Measurements from ENCODE around the gene KRTAP2-1. TPM values are rescaled to one million over a fixed set of nuclear protein-coding genes. Genes with fewer than 3 reads are reported as not detected.

KRTAP2-1 gene
- total RNA-seq, 4 donors from 2014 or later: not detected

- WGBS, 2 donors (ENCODE audit: low coverage in 1 of 2): 77 to 100% methylated on average over 1 to 7 of the region's 12 CpGs
- Histone ChIP-seq H3K4me1 (no peaks in the 10 kb centered on the region), H3K4me3 (no peak within 1 kb of the TSS), H3K27me3 (peaks cover 3% of the 10 kb centered on the region), H3K9me3 (no peaks in the 10 kb centered on the region), H3K27ac (no peak within 1 kb of the TSS), H3K36me3 (no peaks in the 10 kb centered on the region)
- intact Hi-C loops (cut with DNase I; ENCODE audit: low total_unique reads) (no loop called here), in situ Hi-C loops (cut with MboI; ENCODE audit: low pct_ligation_motif_present in 1 of 4, low pct_unique_long_range_greater_than_20kb in 1 of 4, low sequenced_read_pairs in 3 of 4) (no loop called here)
- DNase-seq: no peak
- TF ChIP-seq POLR2AphosphoS5 (IDR thresholded peaks at IDR 0.05) (no peak), CTCF (IDR thresholded peaks at IDR 0.05) (no peak), POLR2A (IDR thresholded peaks at IDR 0.05) (no peak), EP300 (IDR thresholded peaks at IDR 0.05; ENCODE audit: low read depth) (no peak)
These were observed 17.4 kb downstream of the KRTAP2-1 start, which contains the start of gene KRTAP1-4 for GRCh38 chr17:41029633-41030245. Gene KRTAP1-4, minus strand, starts transcription at chr17:41030195. Its CDS starts 117 bp downstream, at chr17:41030078.

- Histone ChIP-seq H3K27me3 (peaks cover 3% of the 10 kb centered on the region), H3K27ac (no peak within 1 kb of the TSS), H3K36me3 (no peaks in the 10 kb centered on the region), H3K4me3 (no peak within 1 kb of the TSS), H3K4me1 (no peaks in the 10 kb centered on the region), H3K9me3 (no peaks in the 10 kb centered on the region)
- no peak for TF ChIP-seq CTCF (IDR thresholded peaks at IDR 0.05)
- TF ChIP-seq POLR2A (IDR thresholded peaks at IDR 0.05): no peak
- TF ChIP-seq EP300 (IDR thresholded peaks at IDR 0.05; ENCODE audit: low read depth): no peak
- TF ChIP-seq POLR2AphosphoS5 (IDR thresholded peaks at IDR 0.05): no peak
- intact Hi-C loops (cut with DNase I; ENCODE audit: low total_unique reads) (no loop called here), in situ Hi-C loops (cut with MboI; ENCODE audit: low pct_ligation_motif_present in 1 of 4, low pct_unique_long_range_greater_than_20kb in 1 of 4, low sequenced_read_pairs in 3 of 4) (no loop called here)
- 46 to 76% methylated on average over 2 to 8 of the region's 9 CpGs for WGBS, 2 donors (ENCODE audit: low coverage in 1 of 2)
- no peak for DNase-seq
These were observed 20.2 kb downstream of the KRTAP2-1 start, which contains the start of gene KRTAP1-5 for GRCh38 chr17:41026715-41027471. Gene KRTAP1-5, minus strand, starts transcription at chr17:41027208. Its CDS starts 53 bp downstream, at chr17:41027155.

- in situ Hi-C loops (cut with MboI; ENCODE audit: low pct_ligation_motif_present in 1 of 4, low pct_unique_long_range_greater_than_20kb in 1 of 4, low sequenced_read_pairs in 3 of 4): no loop called here
- Histone ChIP-seq H3K27ac (no peak overlapping the region), H3K4me3 (no peak overlapping the region), H3K9me3 (no peaks in the 10 kb centered on the region), H3K4me1 (no peaks in the 10 kb centered on the region), H3K36me3 (no peaks in the 10 kb centered on the region), H3K27me3 (no peaks in the 10 kb centered on the region)
- DNase-seq: no peak
- no peak for TF ChIP-seq EP300 (IDR thresholded peaks at IDR 0.05; ENCODE audit: low read depth)
- TF ChIP-seq CTCF (IDR thresholded peaks at IDR 0.05): no peak
- TF ChIP-seq POLR2AphosphoS5 (IDR thresholded peaks at IDR 0.05): no peak
- no peak for TF ChIP-seq POLR2A (IDR thresholded peaks at IDR 0.05)
- intact Hi-C loops (cut with DNase I; ENCODE audit: low total_unique reads): no loop called here
- WGBS, 2 donors (ENCODE audit: low coverage in 1 of 2): 73 to 81% methylated on average over 3 of the region's 3 CpGs
These were observed 22.4 kb downstream of the KRTAP2-1 start for GRCh38 chr17:41024697-41025096.

DNA sequence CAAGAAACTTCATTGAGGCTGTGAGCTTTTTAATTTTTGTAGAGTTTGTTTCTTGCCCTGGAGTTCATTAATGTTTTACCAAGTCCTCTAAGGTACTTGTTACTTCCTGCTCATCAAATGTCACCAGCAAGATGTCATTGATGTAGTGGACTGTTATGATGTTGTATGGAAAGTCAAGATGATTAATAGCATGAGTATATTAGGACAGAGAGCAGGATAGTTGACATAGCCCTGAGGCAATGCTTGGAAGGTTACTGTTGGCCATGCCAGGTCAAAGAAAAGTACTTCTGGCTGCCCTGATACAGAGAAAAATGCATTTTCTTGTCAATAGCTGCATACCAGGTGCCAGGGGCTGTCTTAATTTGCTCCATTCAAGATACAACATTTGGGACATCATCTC lies 26.8 kb downstream of the KRTAP2-1 start:
- TF ChIP-seq EP300 (IDR thresholded peaks at IDR 0.05; ENCODE audit: low read depth) (no peak), POLR2A (IDR thresholded peaks at IDR 0.05) (no peak), POLR2AphosphoS5 (IDR thresholded peaks at IDR 0.05) (no peak), CTCF (IDR thresholded peaks at IDR 0.05) (no peak)
- intact Hi-C loops (cut with DNase I; ENCODE audit: low total_unique reads) (no loop called here), in situ Hi-C loops (cut with MboI; ENCODE audit: low pct_ligation_motif_present in 1 of 4, low pct_unique_long_range_greater_than_20kb in 1 of 4, low sequenced_read_pairs in 3 of 4) (no loop called here)
- Histone ChIP-seq H3K4me1 (no peaks in the 10 kb centered on the region), H3K4me3 (no peak overlapping the region), H3K27ac (no peak overlapping the region), H3K27me3 (no peaks in the 10 kb centered on the region), H3K36me3 (no peaks in the 10 kb centered on the region), H3K9me3 (no peaks in the 10 kb centered on the region)
- no peak for DNase-seq
